Testis (tissue), 2 donors: ENCODE results near the gene ODAD2.

Experiments
- CTCF ChIP-seq, 3 experiments: fragments of 450-650 bp in 2 of 3; fragments of 200-600 bp in 1 of 3; sonication (generic) in 1 of 3; IDR thresholded peaks; one replicate each; pipeline ENCODE4 v1.5.1; 2016 to 2019; ENCODE audit warnings: antibody characterized with exemption in 3 of 3, mild to moderate bottlenecking in 2 of 3, moderate library complexity in 1 of 3
- POLR2A ChIP-seq: fragments of 450-650 bp; IDR thresholded peaks from one replicate; pipeline ENCODE4 v1.6.1; 2017; ENCODE audit warnings: antibody characterized with exemption, mild to moderate bottlenecking, moderate library complexity

- no peak for TF ChIP-seq POLR2A
- TF ChIP-seq CTCF (IDR thresholded peaks at IDR 0.05): no peak
Observed at GRCh38 chr10:27771231-27771630, 227.6 kb downstream of the ODAD2 start.
